Islet precursor cell (in vitro differentiated cells): ENCODE data around the gene COL12A1.
"Not testable (repeated sequence)": the region's sequence is repeated elsewhere in the genome, so short reads cannot be mapped to it uniquely, and the experiment has no call there.

Experiments
- DNase-seq: peaks from one replicate; pipeline ENCODE4 v3.0.0-alpha.2; 2018

COL12A1 gene

DNA sequence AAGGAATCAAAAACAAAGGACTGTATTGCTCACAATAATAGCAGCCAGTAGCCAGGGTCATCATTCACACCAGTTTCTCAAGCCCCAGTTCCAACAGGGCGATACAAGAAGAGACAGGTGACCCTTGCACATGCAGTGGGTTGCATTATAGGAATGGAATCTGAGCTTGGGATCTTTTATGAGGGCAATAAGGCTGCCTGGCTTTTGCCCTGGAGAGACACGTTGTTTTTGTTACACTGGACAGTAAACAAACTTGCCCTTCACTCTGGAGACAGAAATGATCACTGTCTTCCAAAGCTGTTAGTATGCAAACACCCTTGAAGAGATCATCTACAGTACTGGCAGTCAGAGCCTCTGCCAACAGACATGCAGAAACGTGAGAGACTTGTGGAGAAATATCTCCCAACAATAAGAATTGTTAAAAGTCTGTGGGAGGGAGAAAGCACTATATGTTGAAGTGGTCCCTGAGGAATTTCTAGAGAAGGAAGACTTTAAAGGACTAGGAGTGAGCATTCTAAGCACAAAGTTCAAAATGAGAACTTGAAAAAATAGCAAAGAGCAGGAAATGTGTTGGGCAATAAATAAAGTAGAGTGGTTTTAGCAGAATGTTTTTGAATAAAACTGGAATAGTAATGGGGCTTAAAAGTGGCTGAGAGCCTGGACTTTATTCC is 6.2 kb upstream of the COL12A1 start:
- DNase-seq = peak; percentile 72

DNA sequence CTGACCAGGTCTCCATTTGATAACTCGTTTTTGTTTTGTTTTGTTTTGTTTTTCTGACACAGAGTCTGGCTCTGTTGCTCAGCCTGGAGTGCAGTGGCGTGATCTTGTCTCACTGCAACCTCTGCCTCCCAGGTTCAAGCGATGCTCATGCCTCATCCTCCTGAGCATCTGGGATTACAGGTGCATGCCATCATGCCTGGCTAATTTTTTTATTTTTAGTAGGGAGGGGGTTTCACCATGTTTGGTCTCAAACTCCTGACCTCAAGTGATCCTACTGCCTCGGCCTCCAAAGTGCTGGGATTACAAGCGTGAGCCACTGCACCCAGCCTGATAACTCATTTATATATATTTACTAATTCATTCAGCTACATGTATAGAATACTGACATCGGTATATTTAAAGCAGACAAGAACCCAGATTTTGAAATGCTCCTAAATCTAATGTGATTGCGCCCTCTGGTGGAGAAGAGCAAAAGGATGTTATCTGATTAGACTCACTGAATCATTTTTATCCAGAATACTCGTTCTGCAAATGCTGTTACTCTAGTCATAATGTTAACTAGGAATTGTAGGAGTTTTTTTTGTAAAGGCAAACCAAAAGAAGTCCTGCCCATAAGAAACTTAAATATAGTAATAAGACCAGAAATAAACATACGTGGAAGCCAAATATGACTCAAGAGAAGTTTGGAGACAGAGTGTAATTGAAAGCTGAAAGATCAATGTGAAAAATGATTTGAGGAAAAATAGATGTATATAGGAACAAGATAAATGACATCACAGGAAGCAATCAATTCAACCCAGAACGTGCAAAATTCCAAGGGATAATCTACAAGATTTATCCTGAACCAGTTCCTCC is 5.3 kb upstream of the COL12A1 start:
- no peak for DNase-seq

DNA sequence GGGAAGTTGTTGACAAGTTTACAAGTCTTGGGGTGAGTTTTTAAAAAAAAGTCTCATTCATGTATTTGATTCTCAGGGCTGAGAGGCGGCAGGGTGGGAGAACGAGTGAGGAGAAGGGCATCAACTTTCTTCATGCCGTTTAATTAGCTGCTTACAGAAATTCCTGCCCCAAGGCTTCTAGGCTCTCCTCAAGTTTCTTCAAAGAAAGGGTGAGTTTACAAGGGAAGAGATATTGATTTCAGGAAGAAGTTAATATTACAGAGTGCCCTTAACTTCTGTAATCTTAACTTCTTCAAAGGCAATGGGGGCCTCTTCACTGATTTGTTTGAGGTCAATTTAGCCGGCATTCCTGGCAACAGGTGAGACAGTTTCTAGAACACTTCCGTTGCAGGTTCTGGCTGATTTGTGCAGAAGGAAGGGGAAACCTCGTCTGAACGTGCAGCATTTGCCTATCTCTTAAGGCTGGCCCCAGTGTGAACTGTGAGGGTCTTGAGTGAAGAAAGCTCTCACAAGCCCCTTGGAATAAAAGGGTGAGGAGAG is 3.4 kb upstream of the COL12A1 start:
- DNase-seq = no peak

DNA sequence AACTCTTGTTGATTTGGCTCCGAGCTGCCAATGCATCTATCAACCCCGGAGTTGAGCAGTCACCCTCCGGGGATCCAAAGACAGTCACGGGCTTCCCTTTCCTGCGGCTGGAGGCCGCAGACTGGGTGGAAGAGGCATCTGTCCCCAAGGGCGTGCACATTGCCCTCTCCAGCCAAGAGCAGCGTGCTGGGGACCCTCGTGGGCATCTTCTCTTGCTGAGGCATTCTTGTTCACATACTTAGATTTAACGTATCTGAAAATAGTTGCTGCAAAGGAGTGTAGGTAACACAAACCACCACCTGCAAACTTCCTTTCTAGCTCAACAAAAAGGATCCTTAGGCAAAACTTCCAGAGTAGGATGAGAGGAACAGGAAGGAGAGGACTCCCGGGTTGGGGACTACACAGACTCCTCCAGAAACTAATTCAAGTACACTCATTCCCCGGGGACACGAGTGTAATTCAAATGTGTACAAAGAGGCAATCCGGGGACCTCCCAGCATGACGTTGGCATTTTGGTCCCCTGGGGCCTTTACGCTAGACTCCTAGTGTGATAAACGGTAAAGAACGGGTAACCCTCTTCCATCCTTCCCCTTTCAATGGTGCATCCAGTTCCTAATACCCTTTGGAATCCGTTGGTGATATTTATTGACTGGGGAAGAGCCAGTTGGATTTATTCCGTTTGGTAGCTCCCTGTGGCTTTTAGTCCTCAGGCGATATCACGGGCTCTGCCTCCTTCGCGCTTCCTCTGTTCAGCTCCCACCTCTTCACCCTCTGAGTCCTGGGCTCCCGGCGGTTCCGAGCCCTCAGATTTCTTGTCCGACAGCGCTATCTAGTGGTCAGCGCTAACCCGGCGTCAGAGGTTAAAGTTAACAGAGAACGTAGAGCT is 2.7 kb upstream of the COL12A1 start:
- peak; percentile 93 for DNase-seq

DNA sequence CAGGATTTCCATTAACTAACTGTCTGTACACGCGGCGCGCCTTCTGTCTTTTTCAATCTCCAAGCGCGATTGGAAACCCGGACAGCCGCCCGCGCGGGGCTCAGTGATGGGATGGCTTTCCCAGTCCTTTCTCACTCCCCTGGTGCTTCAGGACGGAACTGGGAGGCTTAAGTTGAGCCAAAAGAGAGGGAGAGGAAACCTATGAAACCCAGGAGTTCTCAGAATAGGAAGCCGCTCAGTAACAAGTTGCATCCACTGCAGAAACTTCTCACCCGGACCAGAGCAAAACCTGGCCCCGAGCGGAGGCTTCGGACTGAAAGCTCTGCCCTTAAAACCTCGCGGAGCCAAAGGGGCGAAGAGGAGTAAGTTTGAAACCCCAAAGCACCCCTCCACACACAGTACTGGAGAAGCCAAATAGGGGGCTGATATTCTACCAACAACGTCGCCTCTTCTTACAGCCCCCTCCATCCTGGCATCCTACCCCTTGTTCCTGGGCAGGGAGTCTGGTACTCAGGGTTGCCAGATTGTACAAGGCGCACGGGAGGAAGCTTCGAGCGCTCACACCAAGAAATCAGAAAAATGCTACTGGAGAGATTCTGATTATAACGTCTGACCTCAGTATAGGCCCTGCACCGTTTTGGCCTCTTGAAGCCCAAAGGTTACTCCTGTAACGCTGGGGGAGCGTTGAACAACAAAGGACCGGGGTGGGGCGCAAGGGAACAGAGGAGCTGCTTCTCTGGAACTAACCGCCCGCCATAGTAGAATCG is 906 bp upstream of the COL12A1 start:
- DNase-seq = peak; percentile 63

DNA sequence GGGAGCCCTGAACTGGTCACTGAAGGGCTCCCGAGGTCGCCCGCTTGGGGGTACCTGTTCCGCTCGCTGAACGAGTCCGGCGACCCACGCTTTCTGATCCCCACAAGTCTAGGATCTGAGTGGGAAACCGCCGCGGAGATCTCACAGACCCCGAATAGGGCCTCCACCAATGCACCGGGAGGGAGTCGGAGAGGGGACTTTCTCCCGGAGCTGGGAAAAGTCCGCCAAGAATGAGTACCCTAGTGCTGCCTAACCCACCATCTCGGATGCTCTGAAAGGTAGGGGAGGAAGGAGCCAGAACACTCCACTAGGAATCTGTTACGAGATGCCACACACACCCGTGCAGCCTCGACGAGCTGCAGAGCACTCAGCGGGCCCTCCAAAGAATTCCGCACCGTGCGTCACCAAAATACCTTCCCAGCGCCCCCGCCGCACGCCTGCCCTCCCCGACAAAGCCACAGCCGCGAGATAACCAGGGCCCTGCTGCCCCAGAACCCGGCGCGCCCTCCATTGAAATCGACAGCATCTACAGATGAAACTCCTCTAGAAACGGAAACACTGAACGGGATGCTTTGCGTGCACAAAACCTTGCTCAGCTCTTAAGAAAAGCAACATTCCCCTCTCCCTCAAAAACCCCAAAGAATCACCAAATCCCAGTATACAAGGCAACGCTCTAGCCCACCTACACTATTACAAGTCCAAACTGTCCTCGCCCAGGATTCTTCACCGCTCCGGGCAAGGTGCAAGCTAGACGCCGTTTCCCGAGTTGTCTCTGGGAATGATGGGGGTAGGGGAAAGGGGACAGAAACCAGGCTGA is 686 bp downstream of the COL12A1 start:
- DNase-seq = peak; percentile 85

DNA sequence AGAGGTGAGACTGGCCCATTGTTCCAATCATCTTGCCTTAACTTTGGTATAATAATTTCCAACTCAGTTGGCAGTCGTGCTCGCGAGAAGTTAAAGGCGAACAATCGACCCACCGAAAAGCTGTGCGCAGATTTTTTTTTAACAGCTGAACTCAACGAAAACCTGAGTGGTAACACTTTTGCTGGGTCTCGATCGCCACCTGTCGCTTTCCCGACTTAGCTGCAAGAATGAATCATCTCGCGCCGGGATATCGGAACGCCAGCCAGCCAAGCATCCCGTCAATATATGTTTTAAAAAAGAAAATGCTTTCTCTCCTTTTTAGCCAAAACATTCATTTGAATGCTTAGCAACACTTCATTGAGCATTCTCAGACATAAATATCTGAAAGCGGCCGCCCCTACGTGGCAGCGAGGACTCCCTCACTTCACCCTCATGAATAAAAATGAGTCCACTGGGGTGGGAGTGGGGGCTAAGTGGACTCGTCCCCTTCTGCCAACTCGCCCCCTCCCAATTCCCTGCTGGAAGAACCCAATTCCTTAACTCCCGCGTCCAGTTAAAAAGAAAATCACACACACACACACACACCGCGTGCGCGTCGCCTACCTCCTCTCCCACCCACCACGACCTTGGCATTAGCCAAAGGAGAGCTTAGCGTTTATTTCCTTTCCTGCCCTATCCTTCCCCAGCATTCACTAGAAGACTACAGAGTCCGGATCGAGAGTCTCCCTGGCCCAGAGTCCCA is 1.5 kb downstream of the COL12A1 start:
- peak; percentile 84 for DNase-seq

DNA sequence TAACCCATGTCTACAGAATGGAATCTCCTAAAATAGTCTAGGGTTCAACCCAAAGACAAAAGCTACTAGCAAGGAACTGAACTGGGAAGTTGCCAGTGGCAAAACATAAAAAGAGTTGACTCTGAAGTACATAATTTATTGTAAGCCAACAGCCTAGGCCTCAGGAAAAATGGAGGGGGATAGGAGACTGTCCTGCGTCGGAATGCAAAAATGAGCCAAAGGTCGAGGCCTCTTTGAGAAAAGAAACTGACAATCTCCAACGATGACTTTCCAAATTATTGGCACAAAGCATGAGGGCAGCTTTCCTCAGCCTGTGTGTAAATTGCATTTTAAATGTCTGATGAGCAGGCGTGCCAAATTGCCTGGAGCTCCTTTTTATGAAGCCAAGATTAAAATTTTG is 2.1 kb downstream of the COL12A1 start:
- DNase-seq = no peak

DNA sequence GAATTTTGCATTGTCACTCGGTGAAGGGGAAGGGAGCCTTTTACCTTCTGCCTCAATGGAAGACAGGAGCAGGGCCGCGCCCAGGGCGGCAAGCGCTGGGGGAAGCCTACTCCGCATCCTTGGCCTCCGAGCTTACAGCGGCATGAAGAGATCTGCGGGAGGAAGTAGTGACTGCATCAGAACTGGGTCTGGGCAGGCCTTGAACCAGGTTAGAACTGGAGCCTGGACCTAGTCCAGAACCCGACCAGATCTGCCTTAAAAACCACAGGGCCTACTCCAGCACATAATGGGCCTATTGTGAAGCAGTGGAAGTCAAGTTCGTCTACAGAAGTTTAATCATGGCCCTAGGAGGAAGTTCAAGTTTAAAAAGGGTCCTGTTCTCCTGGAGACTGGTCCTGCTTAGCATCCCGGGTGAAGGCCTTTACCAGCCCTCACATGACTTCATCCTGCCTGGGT is 3.1 kb downstream of the COL12A1 start:
- no peak for DNase-seq

DNA sequence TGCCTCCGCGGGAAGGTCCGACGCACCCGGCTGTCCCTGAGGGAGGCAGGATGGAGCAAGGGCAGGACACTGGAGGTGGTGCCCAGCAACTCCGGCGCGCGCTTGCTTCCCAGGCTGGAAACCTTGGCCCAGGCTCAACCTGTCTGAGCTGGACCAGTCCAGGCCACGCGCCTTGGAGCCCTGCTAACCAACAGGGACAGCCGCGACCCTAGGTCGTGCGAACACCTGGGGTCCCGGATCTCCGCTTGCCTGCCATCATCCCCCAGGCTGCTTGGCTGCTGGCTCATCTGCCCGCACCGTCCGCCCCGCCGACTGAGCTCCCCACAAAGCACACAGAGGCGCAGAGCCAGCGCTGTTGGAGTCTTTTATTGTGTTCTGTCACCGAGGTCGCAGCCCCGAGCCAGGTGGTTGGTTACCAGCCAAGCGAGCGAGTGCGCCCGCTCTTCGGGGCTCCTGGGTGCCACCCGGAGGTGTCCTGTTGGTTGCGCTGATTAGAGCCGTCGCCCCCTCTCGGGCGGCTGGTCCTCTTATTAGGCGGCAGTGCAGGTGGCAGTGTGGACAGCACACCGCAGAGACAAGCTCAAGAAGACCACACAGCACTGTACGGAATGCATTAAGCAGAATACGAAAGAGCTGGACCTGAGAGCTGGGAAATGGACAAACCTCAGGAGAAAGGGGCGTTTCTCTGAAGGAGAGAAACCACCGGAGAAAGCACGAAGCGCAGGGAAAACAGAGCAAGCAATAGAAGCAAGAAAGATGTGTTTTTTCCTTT is 3.8 kb downstream of the COL12A1 start:
- DNase-seq = peak; percentile 67

DNA sequence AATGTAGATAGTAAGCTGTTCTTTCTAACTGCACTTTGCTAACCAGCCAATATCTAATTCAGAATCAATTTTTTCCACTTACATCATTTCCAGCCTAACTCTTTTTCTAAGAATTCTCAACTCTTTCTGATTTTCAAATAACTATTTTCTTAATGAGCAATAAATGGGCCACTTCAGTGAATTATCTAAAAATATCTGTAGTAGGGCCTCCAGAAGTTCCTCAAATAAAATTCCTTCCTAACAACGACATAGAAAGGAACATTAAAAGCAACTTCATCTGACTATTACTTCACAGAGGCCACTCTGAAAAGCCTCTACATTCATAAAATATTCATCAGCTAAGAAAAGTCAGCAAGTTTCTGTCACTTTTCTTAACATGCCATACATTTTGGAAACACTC is 4.8 kb downstream of the COL12A1 start:
- no peak for DNase-seq

DNA sequence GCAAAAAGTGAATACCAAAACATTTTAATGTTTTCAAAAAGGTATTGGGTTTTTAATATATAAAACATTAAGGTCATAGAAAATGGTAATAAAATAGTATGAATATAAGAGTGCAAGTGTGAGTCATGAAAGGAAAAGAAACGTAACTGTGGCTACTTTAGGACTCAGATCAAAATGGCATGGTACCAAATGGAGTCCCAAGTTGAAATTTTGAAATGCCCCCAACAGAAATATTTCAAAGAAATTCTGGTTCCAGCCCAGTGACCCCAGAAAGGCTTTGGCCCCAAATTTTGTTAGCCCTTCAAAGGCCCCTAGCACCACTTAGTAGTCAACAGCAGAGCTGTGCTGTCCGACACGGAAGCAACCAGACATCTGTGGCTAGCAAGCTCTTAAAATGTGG is 6.0 kb downstream of the COL12A1 start:
- no peak for DNase-seq

DNA sequence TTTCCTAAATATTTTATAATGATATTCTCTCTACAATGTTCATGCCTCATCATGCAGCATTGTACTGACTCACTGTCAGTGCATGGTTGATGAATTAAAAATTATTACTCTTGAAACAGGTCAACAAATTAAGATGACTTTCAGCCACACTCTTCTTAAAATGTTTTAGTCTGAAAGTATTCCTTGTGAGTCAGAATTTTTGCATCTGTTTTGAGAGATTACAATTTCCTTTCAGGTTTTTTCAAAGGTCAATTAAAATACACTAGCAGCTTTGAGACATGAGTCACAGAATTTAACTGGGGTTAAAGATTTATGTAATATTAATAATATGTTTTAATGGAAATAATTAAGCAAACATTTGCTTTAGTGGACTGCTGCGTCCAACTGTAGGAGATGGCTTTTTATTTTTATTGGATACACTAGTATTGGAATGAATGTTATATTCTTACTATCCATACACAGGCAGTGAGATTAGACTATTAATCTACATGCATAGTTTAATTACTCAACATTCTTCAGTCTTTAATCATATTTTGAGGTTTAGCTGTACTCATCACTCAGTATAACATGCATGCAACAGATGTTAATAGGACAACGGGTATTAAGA is 9.7 kb downstream of the COL12A1 start:
- no peak for DNase-seq

DNA sequence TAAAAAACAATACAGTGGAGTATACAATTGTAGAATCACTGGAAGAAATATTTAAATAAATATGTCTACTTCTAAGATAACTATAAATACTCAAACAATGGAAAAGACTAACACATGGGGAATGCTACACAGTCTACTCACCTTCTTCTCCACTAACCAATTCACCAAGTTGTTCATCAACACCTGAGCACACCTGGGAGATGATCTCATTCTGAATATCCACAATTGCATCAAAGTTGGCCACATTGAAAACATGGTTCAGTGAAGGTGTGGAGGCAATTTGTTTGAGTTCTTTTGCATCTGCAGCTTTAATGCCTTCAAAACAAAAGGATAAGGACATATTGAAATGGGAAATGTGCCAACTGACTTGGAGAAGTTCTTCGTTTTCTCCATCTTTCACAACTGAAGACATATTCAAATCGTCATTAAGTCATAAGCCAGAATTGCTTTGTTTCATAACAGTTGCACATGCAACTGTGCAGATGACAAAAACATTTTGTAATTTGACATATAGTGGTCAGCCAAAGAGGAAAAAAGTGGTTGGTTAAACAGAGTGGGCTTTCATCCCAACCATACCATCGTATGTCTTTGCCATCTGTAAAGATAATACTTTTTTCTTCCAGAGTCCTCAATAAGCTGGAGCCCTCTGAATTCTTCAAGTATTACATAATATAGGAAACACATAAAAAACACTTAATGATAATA is 17.5 kb downstream of the COL12A1 start:
- no peak for DNase-seq

DNA sequence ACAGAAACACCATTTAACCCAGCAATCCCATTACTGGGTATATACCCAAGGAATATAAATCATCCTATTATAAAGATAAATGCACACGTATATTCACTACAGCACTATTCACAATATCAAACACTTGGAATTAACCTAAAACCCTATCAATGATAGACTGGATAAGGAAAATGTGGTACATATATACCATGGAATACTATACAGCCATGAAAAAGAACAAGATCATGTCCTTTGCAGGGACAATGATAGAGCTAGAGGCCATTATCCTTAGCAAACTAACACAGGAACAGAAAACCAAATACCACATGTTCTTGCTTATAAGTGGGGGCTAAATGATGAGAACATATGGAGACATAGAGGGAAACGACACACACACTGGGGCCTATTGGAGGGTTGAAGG is 19.3 kb downstream of the COL12A1 start:
- not testable (repeated sequence) for DNase-seq

DNA sequence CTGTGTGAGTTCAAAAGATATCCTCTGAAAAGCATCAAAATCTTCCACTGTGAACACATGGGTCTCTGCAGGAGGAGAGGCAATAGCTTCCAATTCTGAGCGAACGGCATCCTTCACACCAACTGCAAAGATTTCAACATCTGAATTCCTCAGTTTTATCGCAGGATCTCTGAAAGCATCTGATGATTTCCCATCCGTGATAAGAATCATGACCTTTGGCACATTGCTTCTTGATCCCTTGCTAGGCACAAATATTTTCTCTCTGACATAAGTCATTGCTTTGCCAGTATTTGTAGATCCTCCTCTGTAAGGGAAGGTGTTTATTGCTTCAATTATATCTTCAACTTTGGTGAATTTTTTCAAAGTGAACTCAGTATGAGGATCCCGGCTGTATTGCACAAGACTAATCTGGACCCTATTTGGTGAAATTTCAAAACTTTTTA is 22.7 kb downstream of the COL12A1 start:
- DNase-seq = no peak

DNA sequence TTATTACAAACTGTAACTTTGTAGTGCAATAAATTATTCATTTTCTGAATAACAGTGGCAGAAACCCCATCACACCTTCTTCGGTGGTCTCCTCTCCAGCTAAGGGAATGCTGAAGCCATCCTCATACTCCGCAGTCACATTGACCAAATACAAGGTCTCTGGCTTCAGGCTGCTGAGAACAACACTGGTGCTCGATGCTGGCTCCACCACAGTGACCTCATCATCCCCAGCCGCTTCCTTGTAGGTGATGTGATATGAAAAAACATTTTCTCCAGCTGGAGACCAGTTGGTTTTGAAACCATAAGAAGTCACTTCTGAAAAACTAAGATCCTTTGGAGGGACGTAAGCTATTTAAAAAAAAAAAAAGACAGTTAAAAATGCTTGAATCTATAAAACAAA is 25.0 kb downstream of the COL12A1 start:
- DNase-seq = no peak

DNA sequence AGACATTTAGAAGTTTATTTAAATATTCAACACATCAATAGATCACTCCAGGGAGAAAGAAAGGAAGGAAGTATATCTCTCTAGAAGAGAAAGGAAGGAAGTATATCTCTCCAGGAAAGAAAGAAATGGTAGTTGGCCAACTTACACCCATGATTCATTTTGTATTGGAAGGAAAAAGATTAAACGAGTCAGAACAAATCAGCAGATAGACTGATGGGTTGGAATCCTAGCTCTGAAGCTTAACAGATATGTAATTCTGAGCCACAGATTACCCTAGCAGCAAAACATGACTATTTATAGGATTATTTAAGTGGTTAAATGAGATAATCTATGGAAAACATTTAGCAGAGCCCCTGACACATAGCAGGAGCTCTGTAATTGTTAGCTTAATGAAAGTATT is 27.1 kb downstream of the COL12A1 start:
- DNase-seq = no peak
